Skeletal muscle satellite cell (primary cell): ENCODE measurements around the gene RNF181. TPM values are rescaled to one million over a fixed set of nuclear protein-coding genes. Genes with fewer than 3 reads are reported as not detected.

Experiments used
- H3K27me3 ChIP-seq: 2 replicates; pipeline ENCODE4 v1.7.0; 2013; ENCODE audit warnings: low read length; ENCODE audit not compliant: control insufficient read depth, insufficient read depth
- H3K36me3 ChIP-seq: 2 replicates; pipeline ENCODE4 v1.7.0; 2013; ENCODE audit warnings: mild to moderate bottlenecking, control low read depth, low read length; ENCODE audit not compliant: insufficient read depth
- H3K4me1 ChIP-seq: 2 replicates; pipeline ENCODE4 v1.7.0; 2013; ENCODE audit warnings: low read length; ENCODE audit not compliant: control insufficient read depth, insufficient read depth
- H3K4me2 ChIP-seq: 2 replicates; pipeline ENCODE4 v1.7.0; 2013; ENCODE audit warnings: mild to moderate bottlenecking, low read length
- H3K4me3 ChIP-seq: 2 replicates; pipeline ENCODE4 v1.7.0; 2013; ENCODE audit warnings: low read length
- H3K9ac ChIP-seq: 2 replicates; pipeline ENCODE4 v1.7.0; 2013; ENCODE audit warnings: mild to moderate bottlenecking, low read depth, low read length, moderate library complexity
- H3K9me3 ChIP-seq: replicated peaks from 2 replicates; pipeline ENCODE4 v1.7.0; 2013; ENCODE audit warnings: mild to moderate bottlenecking, control low read depth, low read length
- small RNA-seq: library from RNA; depleted of rRNA; stranded (forward); fragments of <200 nt; gene quantifications from one replicate; pipeline ENCODE3, GENCODE V24; 2012

The RNF181 gene

DNA sequence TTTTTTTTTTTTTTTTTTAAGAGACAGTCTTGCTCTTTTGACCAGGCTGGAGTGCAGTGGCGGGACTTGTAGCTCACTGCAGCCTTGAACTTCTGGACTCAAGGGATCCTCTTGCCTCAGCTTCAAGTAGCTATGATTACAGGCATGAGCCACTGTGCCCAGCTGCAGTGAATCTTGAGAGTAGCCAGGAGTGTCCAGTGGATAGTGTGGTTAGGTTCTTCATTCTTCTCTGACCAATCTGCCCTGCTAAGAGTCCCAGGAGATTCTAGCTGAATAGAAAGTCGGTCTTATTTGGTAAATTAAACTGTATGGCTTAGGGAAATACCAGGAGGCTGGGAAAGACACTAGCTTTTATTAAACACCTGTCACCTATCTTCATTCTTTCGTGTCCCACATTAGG, 35.8 kb downstream of the RNF181 start:
- Histone ChIP-seq H3K36me3 (peaks cover 63% of the 10 kb centered on the region), H3K4me3 (no peak overlapping the region), H3K4me2 (no peak overlapping the region), H3K27me3 (no peaks in the 10 kb centered on the region), H3K4me1 (no peaks in the 10 kb centered on the region), H3K9ac (no peak overlapping the region), H3K9me3 (no peaks in the 10 kb centered on the region)

DNA sequence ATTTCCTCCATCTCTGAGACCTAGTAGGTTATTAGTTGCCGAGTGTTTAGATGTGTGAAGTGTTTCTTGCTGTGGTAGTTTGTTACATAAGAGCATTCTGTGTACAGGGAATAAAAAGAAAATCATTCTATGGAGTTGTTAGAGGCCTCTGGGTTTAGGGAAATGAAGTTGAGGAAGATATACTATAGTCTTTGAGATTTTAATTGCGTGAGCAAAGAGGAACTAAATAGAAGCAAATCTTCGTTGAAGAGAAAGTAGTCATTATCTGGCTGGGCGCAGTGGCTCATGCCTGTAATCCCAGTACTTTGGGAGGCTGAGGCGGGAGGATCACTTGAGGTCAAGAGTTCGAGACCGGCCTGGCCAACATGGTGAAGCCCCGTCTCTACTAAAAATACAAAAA, 39.5 kb downstream of the RNF181 start:
- Histone ChIP-seq H3K4me2 (no peak overlapping the region), H3K9me3 (no peaks in the 10 kb centered on the region), H3K4me3 (no peak overlapping the region), H3K9ac (no peak overlapping the region), H3K4me1 (no peaks in the 10 kb centered on the region), H3K36me3 (peaks cover 68% of the 10 kb centered on the region), H3K27me3 (no peaks in the 10 kb centered on the region)

DNA sequence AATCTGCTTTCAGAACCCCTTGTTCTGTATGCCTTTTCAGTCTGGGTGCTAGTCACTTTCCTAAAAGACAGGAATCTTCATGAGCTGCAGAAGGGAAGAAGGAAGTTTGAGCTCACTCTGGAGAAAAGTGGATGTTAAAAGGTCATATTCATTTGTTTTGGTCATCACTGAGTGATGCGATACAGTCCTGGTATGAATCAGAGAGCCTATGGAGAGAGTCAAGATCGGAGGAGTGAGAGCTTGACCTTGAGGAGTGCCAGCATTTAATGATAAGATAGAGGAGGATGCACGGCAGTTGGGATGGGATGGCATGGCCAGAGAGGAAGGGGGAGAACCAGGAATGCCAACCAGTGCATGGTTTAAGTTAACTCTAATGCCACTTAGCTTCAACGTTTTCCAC, 40.1 kb downstream of the RNF181 start:
- Histone ChIP-seq H3K27me3 (no peaks in the 10 kb centered on the region), H3K4me3 (no peak overlapping the region), H3K9ac (no peak overlapping the region), H3K36me3 (peaks cover 64% of the 10 kb centered on the region), H3K4me1 (no peaks in the 10 kb centered on the region), H3K9me3 (no peaks in the 10 kb centered on the region), H3K4me2 (no peak overlapping the region)

GRCh38 chr2:85642725-85643124, 47.2 kb downstream of the RNF181 start:
- no peaks in the 10 kb centered on the region for H3K9me3 ChIP-seq
- no peak overlapping the region for H3K4me2 ChIP-seq
- peaks cover 77% of the 10 kb centered on the region for H3K36me3 ChIP-seq
- no peaks in the 10 kb centered on the region for H3K27me3 ChIP-seq
- H3K4me3 ChIP-seq: no peak overlapping the region
- H3K4me1 ChIP-seq: no peaks in the 10 kb centered on the region
- H3K9ac ChIP-seq: no peak overlapping the region

DNA sequence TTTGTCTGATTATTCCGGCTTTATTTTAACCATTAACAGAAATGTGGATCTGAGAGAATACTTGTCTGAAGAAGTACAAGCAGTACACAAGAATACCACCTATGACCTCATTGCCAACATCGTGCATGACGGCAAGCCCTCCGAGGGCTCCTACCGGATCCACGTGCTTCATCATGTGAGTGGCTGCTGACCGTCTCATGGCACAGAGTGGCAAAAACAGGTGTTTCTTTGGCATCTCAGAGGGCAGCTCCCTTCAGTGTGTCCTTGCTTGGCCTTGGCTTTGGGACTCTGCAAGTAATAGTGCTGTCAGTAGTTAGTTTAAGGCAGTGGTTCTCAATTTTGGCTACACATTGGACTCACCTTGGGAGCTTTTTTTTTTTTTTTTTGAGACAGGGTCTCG, 49.4 kb downstream of the RNF181 start:
- Histone ChIP-seq H3K27me3 (no peaks in the 10 kb centered on the region), H3K4me3 (no peak overlapping the region), H3K4me1 (peaks cover 18% of the 10 kb centered on the region), H3K9ac (no peak overlapping the region), H3K36me3 (peaks cover 80% of the 10 kb centered on the region), H3K4me2 (no peak overlapping the region), H3K9me3 (no peaks in the 10 kb centered on the region)

DNA sequence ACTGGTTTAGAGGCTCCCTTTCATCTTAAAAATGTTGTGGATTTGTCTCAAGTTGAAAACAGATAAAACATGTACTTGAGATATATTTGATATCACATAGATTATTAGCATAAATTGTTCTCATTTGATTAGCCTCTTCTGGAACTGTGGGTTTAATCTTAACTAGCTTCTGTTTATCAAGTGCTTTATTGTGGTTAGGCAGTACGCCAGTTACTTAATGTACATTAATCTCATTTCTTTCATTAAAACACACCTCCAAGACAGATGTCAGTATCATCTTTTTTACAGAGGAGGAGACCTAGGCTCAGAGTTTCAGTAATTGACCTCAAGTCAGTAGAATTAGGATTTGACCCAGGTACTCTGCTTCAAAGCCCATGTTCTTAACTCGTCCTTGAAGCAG, 50.6 kb downstream of the RNF181 start:
- no peak overlapping the region for H3K9ac ChIP-seq
- no peaks in the 10 kb centered on the region for H3K9me3 ChIP-seq
- peaks cover 80% of the 10 kb centered on the region for H3K36me3 ChIP-seq
- no peaks in the 10 kb centered on the region for H3K27me3 ChIP-seq
- H3K4me3 ChIP-seq: no peak overlapping the region
- peaks cover 22% of the 10 kb centered on the region for H3K4me1 ChIP-seq
- H3K4me2 ChIP-seq: no peak overlapping the region

Small RNA genes within 50 kb of the gene (small RNA-seq; reads per million reads assigned to genes)
- gene RN7SL126P: not detected
